Thymus (tissue), 11 donors: Measurements from ENCODE around the gene PEA15. TPM values are rescaled to one million over a fixed set of nuclear protein-coding genes. Genes with fewer than 3 reads are reported as not detected.

Source experiments
- DNase-seq, 9 donors: peaks; one replicate each; pipeline ENCODE4 v3.0.0-alpha.2; 2013; ENCODE audit warnings: low spot score in 9 of 9, low read depth in 6 of 9, missing footprints in 1 of 9
- H3K27ac ChIP-seq, 2 donors: one replicate each; pipeline ENCODE4 v1.5.1; 2013; ENCODE audit warnings: control low read depth in 1 of 2, low read depth in 1 of 2, low read length in 1 of 2, mild to moderate bottlenecking in 1 of 2, moderate library complexity in 1 of 2
- H3K27me3 ChIP-seq, 2 donors: one replicate each; pipeline ENCODE4 v1.5.1; 2013; ENCODE audit warnings: low read length in 1 of 2; ENCODE audit not compliant: control insufficient read depth in 2 of 2, insufficient read depth in 1 of 2
- H3K36me3 ChIP-seq, 2 donors: one replicate each; pipeline ENCODE4 v1.5.1; 2013; ENCODE audit warnings: low read length in 1 of 2, mild to moderate bottlenecking in 1 of 2, moderate library complexity in 1 of 2; ENCODE audit not compliant: control insufficient read depth in 2 of 2, insufficient read depth in 2 of 2
- H3K4me1 ChIP-seq, 2 donors: one replicate each; pipeline ENCODE4 v1.5.1; 2013; ENCODE audit warnings: low read length in 2 of 2; ENCODE audit not compliant: control insufficient read depth in 2 of 2, insufficient read depth in 2 of 2
- H3K4me3 ChIP-seq, 2 donors: one replicate each; pipeline ENCODE4 v1.5.1; 2013; ENCODE audit warnings: low read length in 2 of 2, control low read depth in 1 of 2, mild to moderate bottlenecking in 1 of 2
- H3K9me3 ChIP-seq, 2 donors: one replicate each; pipeline ENCODE4 v1.5.1; 2013; ENCODE audit warnings: low read length in 1 of 2, mild to moderate bottlenecking in 1 of 2; ENCODE audit not compliant: control insufficient read depth in 2 of 2, insufficient read depth in 1 of 2
- WGBS: extraction: QIAGEN DNeasy Blood & Tissue Kit; methylation state at CpG from one replicate; pipeline ENCODE4 v1.1.7; 2013; 5-methylcytosine and 5-hydroxymethylcytosine counted together
- polyA plus RNA-seq: library from polyadenylated mRNA; stranded (reverse); fragments of 200-250 nt; gene quantifications from one replicate; pipeline ENCODE4 v1.2.3, GENCODE V29; 2013
- total RNA-seq: library from RNA; stranded (reverse); fragments of 120-200 nt; gene quantifications from one replicate; pipeline ENCODE4 v1.2.4, GENCODE V29; 2013
- donor health status: healthy.

PEA15 gene
- total and polyA plus RNA-seq, 2 donors = 25.9 to 77.3 TPM

GRCh38 chr1:160162931-160163330, 42.3 kb upstream of the PEA15 start:
- no peaks in the 10 kb centered on the region for H3K9me3 ChIP-seq
- H3K36me3 ChIP-seq = no peaks in the 10 kb centered on the region
- 76% methylated on average over 2 of the region's 2 CpGs for WGBS
- H3K4me1 ChIP-seq = no peaks in the 10 kb centered on the region
- no peak overlapping the region for H3K27ac ChIP-seq
- no peak overlapping the region for H3K4me3 ChIP-seq
- no peaks in the 10 kb centered on the region for H3K27me3 ChIP-seq
- DNase-seq = no peak

GRCh38 chr1:160163615-160164014, 41.6 kb upstream of the PEA15 start:
- H3K27me3 ChIP-seq = no peaks in the 10 kb centered on the region
- no peaks in the 10 kb centered on the region for H3K4me1 ChIP-seq
- DNase-seq = no peak
- WGBS = 98% methylated on average over 1 of the region's 1 CpG
- H3K4me3 ChIP-seq = no peak overlapping the region
- H3K27ac ChIP-seq = no peak overlapping the region
- H3K36me3 ChIP-seq = no peaks in the 10 kb centered on the region
- H3K9me3 ChIP-seq = no peaks in the 10 kb centered on the region

- Histone ChIP-seq H3K9me3 (no peaks in the 10 kb centered on the region), H3K27me3 (peaks cover 0 to 2% of the 10 kb centered on the region in 2 donors), H3K4me3 (no peak overlapping the region), H3K27ac (no peak overlapping the region), H3K4me1 (no peaks in the 10 kb centered on the region), H3K36me3 (no peaks in the 10 kb centered on the region)
- DNase-seq = no peak
- WGBS = 95% methylated on average over 10 of the region's 10 CpGs
These were observed 41.1 kb upstream of the PEA15 start for GRCh38 chr1:160164121-160164520.

GRCh38 chr1:160166166-160166868, 38.9 kb upstream of the PEA15 start:
- peaks cover 0 to 2% of the 10 kb centered on the region in 2 donors for H3K27me3 ChIP-seq
- no peak for DNase-seq
- H3K4me3 ChIP-seq = no peak overlapping the region
- peaks cover 0 to 4% of the 10 kb centered on the region in 2 donors for H3K4me1 ChIP-seq
- no peaks in the 10 kb centered on the region for H3K36me3 ChIP-seq
- H3K9me3 ChIP-seq = no peaks in the 10 kb centered on the region
- no peak overlapping the region for H3K27ac ChIP-seq
- WGBS = 85% methylated on average over 12 of the region's 12 CpGs

GRCh38 chr1:160167056-160167455, 38.1 kb upstream of the PEA15 start:
- H3K27ac ChIP-seq = no peak overlapping the region
- H3K27me3 ChIP-seq = peaks cover 0 to 2% of the 10 kb centered on the region in 2 donors
- H3K4me1 ChIP-seq = peaks cover 0 to 4% of the 10 kb centered on the region in 2 donors
- no peaks in the 10 kb centered on the region for H3K36me3 ChIP-seq
- no peaks in the 10 kb centered on the region for H3K9me3 ChIP-seq
- no peak for DNase-seq
- WGBS = 92% methylated on average over 4 of the region's 4 CpGs
- H3K4me3 ChIP-seq = no peak overlapping the region

GRCh38 chr1:160167580-160167979, 37.6 kb upstream of the PEA15 start:
- Histone ChIP-seq H3K27ac (no peak overlapping the region), H3K9me3 (no peaks in the 10 kb centered on the region), H3K4me3 (no peak overlapping the region), H3K36me3 (no peaks in the 10 kb centered on the region), H3K4me1 (peaks cover 0 to 4% of the 10 kb centered on the region in 2 donors), H3K27me3 (peaks cover 0 to 2% of the 10 kb centered on the region in 2 donors)
- 96% methylated on average over 6 of the region's 6 CpGs for WGBS
- no peak for DNase-seq

- DNase-seq = no peak
- H3K27me3 ChIP-seq = peaks cover 0 to 2% of the 10 kb centered on the region in 2 donors
- WGBS = 88% methylated on average over 5 of the region's 5 CpGs
These were observed 37.2 kb upstream of the PEA15 start for GRCh38 chr1:160168016-160168415.

GRCh38 chr1:160168609-160169369, 36.4 kb upstream of the PEA15 start:
- no peak overlapping the region for H3K27ac ChIP-seq
- H3K4me3 ChIP-seq = no peak overlapping the region
- WGBS = 93% methylated on average over 13 of the region's 13 CpGs
- peaks cover 0 to 4% of the 10 kb centered on the region in 2 donors for H3K4me1 ChIP-seq
- H3K27me3 ChIP-seq = peaks cover 0 to 2% of the 10 kb centered on the region in 2 donors
- no peaks in the 10 kb centered on the region for H3K36me3 ChIP-seq
- no peak for DNase-seq
- no peaks in the 10 kb centered on the region for H3K9me3 ChIP-seq

More at GRCh38 chr1:160168016-160168415, 37.2 kb upstream of the PEA15 start:
- Histone ChIP-seq H3K27ac (no peak overlapping the region), H3K9me3 (no peaks in the 10 kb centered on the region), H3K4me1 (peaks cover 0 to 4% of the 10 kb centered on the region in 2 donors), H3K36me3 (no peaks in the 10 kb centered on the region), H3K4me3 (no peak overlapping the region)
